Natural killer cell (primary cell): ENCODE data around the gene ARHGEF12. TPM values are rescaled to one million over a fixed set of nuclear protein-coding genes. Genes with fewer than 3 reads are reported as not detected.
"Not testable (repeated sequence)": the region's sequence is repeated elsewhere in the genome, so short reads cannot be mapped to it uniquely, and the experiment has no call there.

Experiments used
- ATAC-seq, 3 donors: fragments of 150-1000 bp in 2 of 3; fragments of 200-7000 bp in 1 of 3; cut with Tn5 transposase; 1 replicate in 1 of 3; 2 replicates in 2 of 3; pipeline ENCODE4 v1.10.0; 2021; ENCODE audit warnings: mild to moderate bottlenecking in 2 of 3, moderate library complexity in 2 of 3
- DNase-seq, 2 donors: peaks; one replicate each; pipeline versions ENCODE4 v3.0.0 to v3.0.0-alpha.2; 2013 to 2021; ENCODE audit warnings: mixed read lengths in 1 of 2
- H3K27ac ChIP-seq: one replicate; pipeline ENCODE4 v1.5.1; 2013; ENCODE audit warnings: mild to moderate bottlenecking, low read length
- H3K27me3 ChIP-seq: one replicate; pipeline ENCODE4 v1.6.1; 2013; ENCODE audit warnings: low read length; ENCODE audit not compliant: control insufficient read depth, insufficient read depth
- H3K36me3 ChIP-seq: one replicate; pipeline ENCODE4 v1.6.1; 2013; ENCODE audit warnings: low read length; ENCODE audit not compliant: control insufficient read depth, insufficient read depth
- H3K4me1 ChIP-seq: one replicate; pipeline ENCODE4 v1.6.1; 2013; ENCODE audit warnings: low read length; ENCODE audit not compliant: control insufficient read depth, insufficient read depth
- H3K4me3 ChIP-seq: one replicate; pipeline ENCODE4 v1.5.1; 2013; ENCODE audit warnings: low read length
- H3K9me3 ChIP-seq: one replicate; pipeline ENCODE4 v1.6.1; 2013; ENCODE audit warnings: low read length; ENCODE audit not compliant: control insufficient read depth, insufficient read depth
- H3K27ac Mint-ChIP-seq, 2 donors: one replicate each; pipeline ENCODE4 v1.8.0; 2022; ENCODE audit warnings: mild to moderate bottlenecking in 2 of 2, mixed read lengths in 2 of 2, moderate library complexity in 1 of 2
- H3K27me3 Mint-ChIP-seq, 2 donors: one replicate each; pipeline ENCODE4 v1.8.0; 2022; ENCODE audit warnings: low read depth in 2 of 2, mixed read lengths in 2 of 2
- H3K36me3 Mint-ChIP-seq: one replicate; pipeline ENCODE4 v1.8.0; 2022; ENCODE audit warnings: mixed read lengths
- H3K4me1 Mint-ChIP-seq, 2 donors: one replicate each; pipeline ENCODE4 v1.8.0; 2022; ENCODE audit warnings: mixed read lengths in 2 of 2
- H3K4me3 Mint-ChIP-seq: one replicate; pipeline ENCODE4 v1.8.0; 2022; ENCODE audit warnings: mild to moderate bottlenecking, moderate library complexity, mixed read lengths
- H3K9me3 Mint-ChIP-seq, 2 donors: one replicate each; pipeline ENCODE4 v1.8.0; 2022; ENCODE audit warnings: mixed read lengths in 2 of 2
- WGBS: methylation state at CpG from one replicate; pipeline ENCODE4 v1.1.7; 2013; ENCODE audit warnings: missing lambda C conversion rate; ENCODE audit not compliant: insufficient coverage; 5-methylcytosine and 5-hydroxymethylcytosine counted together
- intact Hi-C: fragments of 100-400 bp; cut with micrococcal nuclease; formaldehyde crosslinking; loops from one replicate; pipeline ENCODE4 v1.14.2; 2022
- total RNA-seq, 4 donors: library from RNA; stranded (reverse); fragments of 120-200 nt in 1 of 4; gene quantifications; one replicate each; pipeline versions ENCODE4 v1.2.3 to v1.2.4, GENCODE V29; 2013 to 2022
- TF ChIP-seq, protein P1 (sequence below): fragments of 200-600 bp; IDR thresholded peaks from one replicate; pipeline ENCODE4 v1.8.0; 2022; ENCODE audit warnings: antibody characterized with exemption

Gene ARHGEF12
- total RNA-seq, 3 donors from 2014 or later (not counting 1 experiment from before 2014, with no cell fraction given) = 38.4 to 52.3 (median 42.1) TPM

DNA sequence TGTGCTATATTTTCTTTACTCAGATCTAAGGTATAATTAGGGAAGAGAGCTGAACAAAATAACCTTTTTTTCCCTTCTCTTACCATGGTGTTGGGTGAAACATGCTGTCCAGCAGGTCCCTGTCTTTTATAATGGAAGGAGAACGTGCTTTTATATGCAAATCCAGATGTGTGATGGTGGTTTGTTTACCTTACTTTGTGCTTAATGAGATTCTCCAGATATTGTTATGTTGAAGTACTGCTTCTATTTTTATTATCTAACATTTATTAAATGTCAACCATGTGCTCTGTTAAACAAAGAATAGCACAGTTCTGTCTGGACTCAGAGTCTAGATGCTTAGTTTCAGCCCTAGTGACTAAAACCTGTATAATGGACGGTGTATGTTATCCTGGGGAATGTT is 165.2 kb downstream of the ARHGEF12 start:
- Mint-ChIP-seq H3K4me3 (no peak overlapping the region), H3K4me1 (no peaks in the 10 kb centered on the region), H3K36me3 (no peaks in the 10 kb centered on the region), H3K27ac (no peak overlapping the region), H3K9me3 (no peaks in the 10 kb centered on the region), H3K27me3 (peaks cover 49 to 60% of the 10 kb centered on the region in 2 donors)
- 79% methylated on average over 2 of the region's 2 CpGs for WGBS
- TF ChIP-seq, protein P1, sequence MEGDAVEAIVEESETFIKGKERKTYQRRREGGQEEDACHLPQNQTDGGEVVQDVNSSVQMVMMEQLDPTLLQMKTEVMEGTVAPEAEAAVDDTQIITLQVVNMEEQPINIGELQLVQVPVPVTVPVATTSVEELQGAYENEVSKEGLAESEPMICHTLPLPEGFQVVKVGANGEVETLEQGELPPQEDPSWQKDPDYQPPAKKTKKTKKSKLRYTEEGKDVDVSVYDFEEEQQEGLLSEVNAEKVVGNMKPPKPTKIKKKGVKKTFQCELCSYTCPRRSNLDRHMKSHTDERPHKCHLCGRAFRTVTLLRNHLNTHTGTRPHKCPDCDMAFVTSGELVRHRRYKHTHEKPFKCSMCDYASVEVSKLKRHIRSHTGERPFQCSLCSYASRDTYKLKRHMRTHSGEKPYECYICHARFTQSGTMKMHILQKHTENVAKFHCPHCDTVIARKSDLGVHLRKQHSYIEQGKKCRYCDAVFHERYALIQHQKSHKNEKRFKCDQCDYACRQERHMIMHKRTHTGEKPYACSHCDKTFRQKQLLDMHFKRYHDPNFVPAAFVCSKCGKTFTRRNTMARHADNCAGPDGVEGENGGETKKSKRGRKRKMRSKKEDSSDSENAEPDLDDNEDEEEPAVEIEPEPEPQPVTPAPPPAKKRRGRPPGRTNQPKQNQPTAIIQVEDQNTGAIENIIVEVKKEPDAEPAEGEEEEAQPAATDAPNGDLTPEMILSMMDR = no peak
- Histone ChIP-seq H3K9me3 (no peaks in the 10 kb centered on the region), H3K36me3 (no peaks in the 10 kb centered on the region), H3K27me3 (peaks cover 8% of the 10 kb centered on the region), H3K27ac (no peak overlapping the region), H3K4me3 (no peak overlapping the region), H3K4me1 (no peaks in the 10 kb centered on the region)
- no peak for DNase-seq
- ATAC-seq = no peak
- intact Hi-C loops = no loop called here

DNA sequence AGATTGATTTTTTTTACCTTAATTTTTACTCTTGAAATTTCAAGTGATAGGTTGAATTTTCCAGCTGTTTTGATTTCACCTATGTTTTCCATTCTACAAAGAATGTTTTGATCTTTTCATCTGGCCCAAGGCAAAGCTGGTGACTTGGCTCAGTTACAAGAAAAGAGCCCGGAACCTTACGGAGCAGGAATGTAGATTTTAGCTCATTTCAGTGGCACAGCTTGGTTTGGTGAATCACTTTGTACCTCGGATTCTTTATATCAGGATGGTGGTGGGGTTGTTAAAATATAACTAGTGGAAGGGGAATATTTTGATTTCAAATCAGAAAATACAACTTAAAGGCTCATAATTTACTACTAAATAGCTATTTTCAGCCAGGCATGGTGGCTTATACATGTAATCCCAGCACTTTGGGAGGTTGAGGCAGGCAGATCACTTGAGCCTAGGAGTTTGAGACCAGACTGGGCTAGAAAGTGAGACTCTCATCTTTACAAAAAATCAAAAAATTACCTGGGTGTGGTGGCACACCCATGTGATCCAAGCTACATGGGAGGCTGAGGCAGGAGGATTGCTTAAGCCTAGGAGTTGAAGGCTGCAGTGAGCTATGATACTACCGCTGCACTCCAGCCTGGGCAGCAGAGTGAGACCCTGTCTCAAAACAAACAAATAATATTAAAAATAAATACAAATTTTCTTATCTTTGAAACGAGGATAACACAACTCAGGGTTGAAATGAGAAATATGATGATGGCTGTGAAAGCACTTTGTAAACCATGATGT is 166.0 kb downstream of the ARHGEF12 start:
- no peaks in the 10 kb centered on the region for H3K36me3 ChIP-seq
- intact Hi-C loops = no loop called here
- TF ChIP-seq, protein P1 = no peak
- ATAC-seq (no peak), DNase-seq (no peak)
- no peaks in the 10 kb centered on the region for H3K36me3 Mint-ChIP-seq
- H3K9me3 ChIP-seq = no peaks in the 10 kb centered on the region
- H3K4me1 ChIP-seq = no peaks in the 10 kb centered on the region
- no peaks in the 10 kb centered on the region for H3K9me3 Mint-ChIP-seq
- no peak overlapping the region for H3K27ac ChIP-seq
- peaks cover 8% of the 10 kb centered on the region for H3K27me3 ChIP-seq
- H3K4me3 Mint-ChIP-seq = no peak overlapping the region
- H3K4me3 ChIP-seq = no peak overlapping the region
- H3K27ac Mint-ChIP-seq = no peak overlapping the region
- peaks cover 54 to 67% of the 10 kb centered on the region in 2 donors for H3K27me3 Mint-ChIP-seq
- WGBS = 92% methylated on average over 3 of the region's 5 CpGs
- no peaks in the 10 kb centered on the region for H3K4me1 Mint-ChIP-seq

DNA sequence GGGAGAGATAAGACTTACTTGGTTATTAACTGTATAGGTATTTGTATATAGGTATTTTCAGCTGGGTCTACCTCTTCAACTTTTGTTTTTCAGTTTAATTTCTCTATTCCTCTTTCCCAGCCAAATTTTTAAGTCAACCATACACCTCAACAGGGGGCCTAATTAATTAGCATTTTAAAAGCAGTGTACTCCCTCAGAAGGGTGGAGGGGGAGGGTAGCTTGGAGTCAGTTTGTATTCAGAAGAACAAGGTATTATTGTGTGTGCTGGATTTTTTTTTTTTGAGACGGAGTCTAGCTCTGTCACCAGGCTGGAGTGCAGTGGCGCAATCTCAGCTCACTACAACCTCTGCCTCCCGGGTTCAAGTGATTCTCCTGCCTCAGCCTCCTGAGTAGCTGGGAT is 167.3 kb downstream of the ARHGEF12 start:
- H3K4me1 Mint-ChIP-seq, H3K9me3 ChIP-seq, H3K4me1 ChIP-seq, DNase-seq, H3K27me3 ChIP-seq, ATAC-seq, H3K36me3 ChIP-seq, H3K4me3 ChIP-seq, H3K4me3 Mint-ChIP-seq, intact Hi-C loops, H3K27ac ChIP-seq, H3K9me3 Mint-ChIP-seq, H3K27ac Mint-ChIP-seq, H3K36me3 Mint-ChIP-seq: not testable (repeated sequence)
- peaks cover 54 to 71% of the 10 kb centered on the region in 2 donors for H3K27me3 Mint-ChIP-seq
- 64% methylated on average over 3 of the region's 3 CpGs for WGBS

DNA sequence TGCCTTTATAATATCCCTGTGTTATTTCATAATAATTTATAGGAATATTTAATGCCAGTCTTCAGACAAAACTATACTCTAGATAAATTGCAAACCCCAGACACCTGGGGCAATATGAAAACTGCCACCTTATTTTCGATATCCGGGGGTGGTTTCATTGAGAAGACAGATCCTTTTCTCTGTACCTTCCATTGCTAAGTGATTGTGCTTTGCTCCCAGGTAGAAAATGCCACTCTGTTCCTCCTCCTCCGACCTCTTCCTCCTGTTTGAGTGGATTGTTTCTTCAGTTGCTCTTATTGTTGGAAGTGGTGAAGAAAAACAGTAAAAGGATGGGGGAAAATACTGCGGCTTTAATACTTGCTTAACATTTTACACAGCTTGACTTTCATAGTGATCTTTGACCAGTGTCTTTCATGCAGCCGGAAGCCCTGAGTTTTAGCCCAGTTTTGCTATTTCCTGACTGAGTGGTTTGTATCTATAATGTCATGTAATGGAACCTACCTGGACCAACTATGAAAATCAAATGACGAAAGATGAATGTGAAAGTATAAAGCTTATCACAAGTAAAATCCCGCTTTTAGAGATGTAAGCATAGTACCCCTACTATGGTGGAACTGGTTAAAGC is 169.7 kb downstream of the ARHGEF12 start:
- no peaks in the 10 kb centered on the region for H3K36me3 ChIP-seq
- Mint-ChIP-seq H3K36me3 (no peaks in the 10 kb centered on the region), H3K27me3 (peaks cover 57 to 85% of the 10 kb centered on the region in 2 donors), H3K9me3 (no peaks in the 10 kb centered on the region), H3K4me3 (no peak overlapping the region), H3K27ac (no peak overlapping the region), H3K4me1 (peaks cover 0 to 2% of the 10 kb centered on the region in 2 donors)
- 82% methylated on average over 6 of the region's 7 CpGs for WGBS
- H3K27ac ChIP-seq = no peak overlapping the region
- ATAC-seq (no peak), DNase-seq (no peak)
- intact Hi-C loops = no loop called here
- peaks cover 8% of the 10 kb centered on the region for H3K27me3 ChIP-seq
- TF ChIP-seq, protein P1 = no peak
- no peak overlapping the region for H3K4me3 ChIP-seq
- H3K9me3 ChIP-seq = no peaks in the 10 kb centered on the region
- peaks cover 2% of the 10 kb centered on the region for H3K4me1 ChIP-seq
